ENCODE data around the gene NAGA. TPM values are rescaled to one million over a fixed set of nuclear protein-coding genes. Genes with fewer than 3 reads are reported as not detected.
"Not testable (repeated sequence)": the region's sequence is repeated elsewhere in the genome, so short reads cannot be mapped to it uniquely, and the experiment has no call there.

The NAGA gene
- total and polyA plus RNA-seq, 9 of the 15 experiments (the other 6 are each of a cell fraction or from before 2014, with no cell fraction given) = 6.5 to 20.6 (median 17.4) TPM

GRCh38 chr22:42104332-42104860, 33.8 kb upstream of the NAGA start:
- H4K20me1 ChIP-seq (replicated peaks; ENCODE audit: control insufficient read depth, insufficient read depth, low read length); H3K9ac ChIP-seq (ENCODE audit: insufficient read depth in 1 of 2, low read depth in 2 of 2, low read length in 2 of 2); H3K27me3 ChIP-seq (ENCODE audit: control insufficient read depth in 2 of 2, insufficient read depth in 2 of 2, low read length in 2 of 2); H3K79me2 ChIP-seq (ENCODE audit: control insufficient read depth, insufficient read depth, low read length); H3K9me3 ChIP-seq (replicated peaks; ENCODE audit: control insufficient read depth, insufficient read depth, low read depth, low read length); in situ Hi-C loops (cut with MboI); CTCF ChIA-PET (ENCODE audit: low intra/inter-chr PET ratio); H3K4me1 ChIP-seq (replicated peaks in 1 of 2; ENCODE audit: control insufficient read depth in 2 of 2, insufficient read depth in 2 of 2, low read length in 2 of 2); intact Hi-C loops (cut with micrococcal nuclease); H3K9me1 ChIP-seq (ENCODE audit: control insufficient read depth, insufficient read depth, low read length); ATAC-seq; BruUV-seq (replicated peaks); H3K36me3 ChIP-seq (ENCODE audit: control insufficient read depth, insufficient read depth, low read length); DNase-seq (ENCODE audit: extremely low read depth in 1 of 4, low spot score in 3 of 4); H2AFZ ChIP-seq (ENCODE audit: low read depth, low read length); FAIRE-seq; H3K4me3 ChIP-seq; H3K27ac ChIP-seq (ENCODE audit: extremely low read depth, low read depth, low read length); H3K4me2 ChIP-seq (ENCODE audit: insufficient read depth, low read length); POLR2A ChIA-PET: not testable (repeated sequence)
- WGBS (ENCODE audit: insufficient coverage, low coverage, missing lambda C conversion rate) = 37% methylated on average over 6 of the region's 6 CpGs
- TF ChIP-seq XRCC3 (IDR thresholded peaks at IDR 0.05) (peak; percentile 61; the same call in 1 of the 2 replicates), ZNF561 (CRISPR knock-in tag; conservative IDR thresholded peaks at IDR 0.05) (peak; percentile 81), CBX5 (IDR thresholded peaks at IDR 0.05; ENCODE audit: borderline replicate concordance, low read depth) (peak; percentile 82; the same call in 1 of the 2 replicates), CBX3 (IDR thresholded peaks at IDR 0.05; ENCODE audit: borderline replicate concordance in 1 of 2, low read length in 2 of 2) (peak in 1 of 2 experiments; percentile 82; a peak in 2 of 3 replicates), RFX1 (IDR thresholded peaks at IDR 0.05) (peak; percentile 39; the same call in 1 of the 2 replicates), TRIM24 (IDR thresholded peaks at IDR 0.05) (peak in 1 of 2 experiments; percentile 39; a peak in 1 of 4 replicates), TRIM28 (IDR thresholded peaks at IDR 0.05) (peak; percentile 92), ZNF280A (IDR thresholded peaks at IDR 0.05; ENCODE audit: low read depth, partially characterized antibody) (peak; percentile 96)

Measured in K562 (cell line).